H4 (cell line): ENCODE measurements around the gene KIF26A. TPM values are rescaled to one million over a fixed set of nuclear protein-coding genes. Genes with fewer than 3 reads are reported as not detected.

Experiments
- DNase-seq: peaks from one replicate; pipeline ENCODE4 v3.0.0-alpha.2; 2015; ENCODE audit warnings: low spot score
- total RNA-seq: library from RNA; depleted of rRNA; stranded (reverse); fragments of >200 nt; shearing (Covaris generic); gene quantifications from 2 replicates; pipeline ENCODE4 v1.2.3, GENCODE V29; 2014; rRNA removed

The KIF26A gene
- total RNA-seq, result 0.77 and 1.6 TPM in 2 replicates

DNA sequence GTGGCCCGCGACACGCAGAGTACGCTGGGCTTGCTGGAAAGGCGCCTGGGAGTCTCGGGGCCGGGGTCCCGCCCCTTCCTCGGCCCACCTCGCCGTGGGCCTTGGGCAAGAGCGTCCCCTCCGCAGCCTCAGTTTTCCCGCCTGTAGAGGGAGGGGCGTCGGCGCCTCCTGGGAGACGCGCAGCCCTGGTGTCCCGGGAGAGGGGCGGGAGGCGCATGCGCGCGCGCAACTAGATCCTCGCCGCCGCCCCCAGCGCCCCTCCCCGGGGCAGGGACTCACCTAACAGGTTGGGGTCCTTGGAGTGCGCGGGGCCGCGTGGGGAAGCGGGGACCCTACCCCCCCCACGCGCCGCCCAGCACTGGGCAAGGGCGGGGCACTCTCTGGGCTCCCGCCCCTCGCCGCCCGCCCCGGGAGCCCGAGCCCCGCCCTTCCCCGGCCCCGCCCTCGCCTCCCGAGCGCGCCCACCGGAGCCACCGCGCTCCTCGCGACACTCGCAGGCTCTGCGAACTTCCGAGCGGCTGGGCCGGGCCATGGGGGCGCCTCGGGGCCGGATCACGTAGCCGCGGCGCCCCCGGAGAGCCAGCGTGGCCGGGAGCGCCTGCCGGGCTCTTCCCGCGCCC, at the start of gene KIF26A:
TSS of gene KIF26A (plus strand) at position 490 of the 620 bp plus-strand sequence. CDS start 136 bp downstream, outside the sequence.
- no peak for DNase-seq

- no peak for DNase-seq
Measured at GRCh38 chr14:104090071-104090748, 48.2 kb upstream of the KIF26A start.

- DNase-seq, result no peak
Measured at GRCh38 chr14:104091061-104091926, 47.1 kb upstream of the KIF26A start.

GRCh38 chr14:104091927-104092771, 46.2 kb upstream of the KIF26A start:
- no peak for DNase-seq

GRCh38 chr14:104092931-104093365, 45.4 kb upstream of the KIF26A start:
- no peak for DNase-seq

- DNase-seq, result no peak
Measured at GRCh38 chr14:104093366-104094055, 44.9 kb upstream of the KIF26A start.

DNA sequence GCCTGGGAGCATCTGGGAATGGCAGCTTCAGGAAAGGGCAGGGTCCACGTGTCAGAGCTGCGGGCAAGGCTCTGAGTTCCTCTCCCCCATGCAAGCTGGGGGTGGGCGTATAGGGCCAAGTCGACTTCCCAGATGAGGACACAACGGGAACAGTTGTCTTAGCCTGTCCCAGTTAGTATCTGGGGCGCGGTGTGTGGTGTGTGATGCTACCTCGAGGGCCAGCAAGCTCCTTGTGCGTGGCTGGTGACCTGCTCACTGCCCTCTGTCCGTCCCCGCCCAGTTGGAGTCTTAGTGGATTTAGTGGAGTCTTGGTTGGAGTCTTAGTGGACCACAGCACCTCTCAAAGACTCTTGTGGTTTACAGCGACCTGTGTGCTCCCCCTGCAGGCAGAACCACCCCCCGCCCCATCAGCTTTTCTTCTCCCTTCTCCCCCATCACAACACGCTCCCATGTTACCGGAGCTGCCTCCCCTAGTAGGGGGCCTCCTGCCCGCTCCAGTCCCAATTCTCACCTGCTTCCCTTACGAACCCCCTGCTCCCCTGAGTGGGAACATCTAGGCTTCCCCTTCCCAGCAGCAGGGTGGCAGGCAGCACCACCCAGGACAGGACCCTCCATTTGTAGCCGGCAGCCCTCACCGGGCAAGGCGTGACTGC, 44.2 kb upstream of the KIF26A start:
- no peak for DNase-seq

DNA sequence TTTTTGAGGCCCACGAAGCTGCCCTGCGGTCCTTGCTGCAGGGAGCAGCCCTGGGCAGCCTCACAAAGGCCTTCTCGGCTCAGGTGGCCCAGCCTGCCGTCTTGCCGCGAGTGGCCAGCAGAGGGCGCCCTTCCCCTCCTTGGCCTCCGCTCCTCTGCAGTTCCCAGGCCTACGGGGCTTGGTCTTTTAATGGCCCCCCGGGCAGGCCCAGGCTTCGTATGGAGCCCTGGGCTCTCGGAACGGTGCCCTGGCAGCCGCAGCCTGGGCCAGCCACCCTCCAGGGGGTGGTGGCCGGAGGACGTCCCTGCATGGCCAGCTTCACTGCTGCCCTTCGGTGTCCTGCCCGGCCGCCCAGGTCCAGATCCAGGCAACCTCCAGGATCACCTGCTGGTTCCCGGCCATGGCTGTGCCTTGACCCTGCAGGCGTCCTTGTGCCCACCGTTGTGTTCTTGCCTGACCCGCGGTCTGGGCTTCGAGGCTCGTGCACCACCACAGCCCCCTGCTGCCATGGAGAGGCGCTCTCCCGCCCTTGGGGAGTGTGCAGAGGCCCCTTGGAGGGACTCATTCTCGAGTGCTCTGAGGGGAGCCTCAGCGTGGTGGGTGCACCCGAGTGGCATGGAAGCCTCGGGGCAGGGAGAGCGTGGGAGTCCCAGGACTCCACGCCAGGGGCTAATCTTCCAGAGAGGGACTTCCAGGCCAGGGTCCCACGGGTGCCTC, 43.5 kb upstream of the KIF26A start:
- peak; percentile 36 for DNase-seq

DNA sequence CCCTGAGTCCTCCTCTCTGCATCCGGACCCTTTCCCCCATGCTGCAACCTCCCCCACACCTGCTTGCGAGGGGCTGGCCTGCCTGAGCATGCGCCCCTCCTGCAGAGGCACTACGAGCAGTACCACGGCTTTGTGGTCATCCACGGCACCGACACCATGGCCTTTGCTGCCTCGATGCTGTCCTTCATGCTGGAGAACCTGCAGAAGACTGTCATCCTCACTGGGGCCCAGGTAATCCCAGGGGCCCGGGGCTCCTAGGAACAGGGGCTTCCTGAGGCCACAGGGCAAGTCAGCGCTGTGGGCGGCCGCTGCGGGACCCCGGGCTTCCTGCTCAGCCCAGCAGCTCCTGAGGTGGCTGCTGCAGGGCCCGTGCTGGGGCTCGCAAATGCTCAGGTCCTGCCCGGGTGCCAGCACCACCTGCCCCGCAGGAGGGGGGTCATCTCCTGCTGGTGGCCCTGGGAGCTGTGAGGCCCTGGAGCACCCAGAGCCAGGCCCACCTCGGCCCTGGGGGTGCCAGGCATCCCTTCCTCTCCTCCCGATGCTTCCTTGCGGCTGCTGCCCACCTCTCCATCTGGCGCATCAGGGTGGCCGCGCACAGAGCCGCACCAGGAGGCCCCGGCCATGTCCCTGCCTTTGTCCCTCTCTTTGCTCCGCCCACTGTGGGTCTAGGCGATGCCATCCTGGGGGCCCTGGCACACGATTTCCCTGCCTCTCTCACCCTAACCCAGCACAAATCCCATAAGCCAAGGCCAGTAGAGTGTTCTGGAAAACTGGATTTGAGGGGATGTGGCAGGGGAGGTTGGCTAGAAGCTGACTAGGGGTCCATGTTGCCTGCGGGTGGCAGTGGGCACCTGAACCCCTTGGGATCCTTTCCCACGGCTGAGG, 42.7 kb upstream of the KIF26A start:
- no peak for DNase-seq

DNA sequence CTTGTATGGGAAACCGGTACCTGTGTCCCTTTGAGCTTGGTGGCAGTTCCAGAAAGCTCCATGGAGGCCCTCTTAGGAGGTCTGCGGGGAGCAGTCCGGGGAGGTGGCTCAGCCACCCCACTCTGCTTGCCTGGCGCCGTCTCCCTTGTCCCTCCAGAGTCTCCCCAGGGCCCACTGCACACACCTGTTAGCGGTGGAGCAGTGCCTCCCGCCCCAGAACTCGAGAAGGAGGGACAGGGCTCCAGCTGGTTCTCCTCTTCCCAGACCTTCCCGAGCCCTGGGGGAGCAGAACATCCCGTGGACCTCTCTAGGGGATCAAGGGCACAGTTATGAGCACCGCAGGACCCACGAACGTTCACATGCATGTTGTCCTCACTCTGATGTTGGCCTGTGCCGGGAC, 42.1 kb upstream of the KIF26A start:
- no peak for DNase-seq

DNA sequence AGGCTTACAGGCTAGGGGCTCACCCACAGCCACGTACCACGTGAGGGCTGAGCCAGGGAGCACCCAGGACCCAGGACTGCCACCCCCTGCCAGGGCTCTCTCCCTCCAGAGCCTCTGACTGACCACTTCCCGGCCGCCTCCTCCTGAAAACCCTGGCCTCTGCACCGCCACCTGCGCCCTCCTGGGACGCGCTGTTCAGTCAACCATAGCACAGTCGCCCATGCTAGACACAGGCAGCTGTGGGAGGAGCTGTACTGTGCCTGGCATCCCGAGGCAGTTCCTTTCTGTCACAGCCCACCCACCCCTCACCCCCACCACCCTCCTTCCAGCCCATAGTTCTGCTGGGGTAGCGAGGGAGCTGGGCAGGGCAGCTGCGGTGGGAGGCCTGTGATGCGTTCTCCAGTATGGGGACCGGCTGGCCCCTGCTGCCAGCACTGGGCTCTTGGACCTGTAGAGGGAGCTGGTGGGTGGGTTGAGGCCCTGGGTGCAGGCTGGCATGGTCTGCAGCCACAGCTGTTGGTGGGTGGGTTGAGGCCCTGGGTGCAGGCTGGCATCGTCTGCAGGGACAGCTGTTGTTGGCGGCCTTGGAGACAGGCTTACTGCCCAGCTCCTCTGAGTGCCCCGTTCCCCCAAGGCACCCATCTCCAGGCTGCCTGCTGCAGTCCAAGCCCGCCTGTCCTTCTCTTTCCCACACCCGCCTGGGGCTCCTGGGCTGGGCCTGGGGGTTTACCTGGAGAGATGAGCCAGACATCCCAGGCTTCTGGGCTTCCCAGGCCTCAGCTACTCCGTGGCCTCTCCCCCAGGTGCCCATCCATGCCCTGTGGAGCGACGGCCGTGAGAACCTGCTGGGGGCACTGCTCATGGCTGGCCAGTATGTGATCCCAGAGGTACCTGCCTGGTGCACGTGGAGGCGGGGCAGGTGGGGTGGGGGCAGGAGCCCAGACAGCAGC, 41.4 kb upstream of the KIF26A start:
- DNase-seq, result no peak

DNA sequence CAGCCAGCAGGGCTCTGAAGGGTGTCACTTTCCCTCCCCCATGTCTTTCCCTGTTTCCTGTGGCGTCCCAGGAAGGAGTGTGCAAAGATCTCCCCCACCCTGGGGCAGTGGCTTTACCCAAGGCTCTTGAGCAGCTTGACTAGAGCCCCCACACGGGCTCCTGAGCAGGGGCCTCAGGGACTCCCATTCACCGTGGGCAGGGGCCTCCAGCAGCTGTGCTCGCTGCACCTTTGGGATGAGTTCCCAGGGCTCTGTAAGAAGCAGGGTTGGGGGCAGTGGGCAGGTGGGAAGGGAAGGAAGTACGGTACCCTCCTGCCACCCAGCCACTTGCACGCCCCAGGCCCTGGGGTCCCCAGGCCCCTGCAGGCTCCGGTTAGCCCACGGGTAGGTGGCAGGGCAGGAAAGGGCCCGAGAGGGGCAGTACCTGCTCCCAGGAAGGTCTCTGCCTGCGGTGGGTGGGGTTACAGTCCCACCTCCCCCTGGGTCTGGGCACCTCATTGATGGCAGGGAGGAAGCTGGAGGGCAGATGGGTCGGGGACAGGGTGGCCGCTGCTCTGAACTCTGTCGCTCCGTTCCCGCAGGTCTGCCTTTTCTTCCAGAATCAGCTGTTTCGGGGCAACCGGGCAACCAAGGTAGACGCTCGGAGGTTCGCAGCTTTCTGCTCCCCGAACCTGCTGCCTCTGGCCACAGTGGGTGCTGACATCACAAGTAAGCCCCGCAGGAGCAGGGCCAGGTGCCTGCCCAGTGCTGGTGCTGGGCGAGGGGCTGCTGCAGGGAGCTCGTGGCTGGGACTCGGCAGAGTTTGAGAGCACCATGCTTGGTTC, 39.9 kb upstream of the KIF26A start:
- DNase-seq, result no peak

- DNase-seq, result no peak
Measured at GRCh38 chr14:104099096-104100041, 39.0 kb upstream of the KIF26A start.

- DNase-seq, result no peak
Measured at GRCh38 chr14:104100171-104101085, 38.0 kb upstream of the KIF26A start.
